ENCODE results near the gene LRP1.
A peak's percentile ranks its signal among the peaks of the same experiment; 100 is the strongest.

The LRP1 gene

GRCh38 chr12:57182918-57183575, 54.8 kb downstream of the LRP1 start:
- Histone ChIP-seq H2AFZ (no peak overlapping the region), H3K9me3 (ENCODE audit: control insufficient read depth, low read length) (no peaks in the 10 kb centered on the region), H3K79me2 (no peaks in the 10 kb centered on the region), H3K4me3 (ENCODE audit: low read depth, low read length) (no peak overlapping the region), H3K4me1 (no peaks in the 10 kb centered on the region), H3K4me2 (ENCODE audit: low read length) (no peak overlapping the region), H3K27ac (no peak overlapping the region), H3K27me3 (ENCODE audit: control insufficient read depth, insufficient read depth, low read length) (no peaks in the 10 kb centered on the region), H3K36me3 (ENCODE audit: control insufficient read depth, insufficient read depth, low read length) (no peaks in the 10 kb centered on the region), H3K9ac (no peak overlapping the region)
- TF ChIP-seq CTCF (IDR thresholded peaks at IDR 0.05), result peak; percentile 90

GRCh38 chr12:57183939-57184725, 55.8 kb downstream of the LRP1 start:
- no peaks in the 10 kb centered on the region for H3K36me3 ChIP-seq (ENCODE audit: control insufficient read depth, insufficient read depth, low read length)
- no peak overlapping the region for H3K4me2 ChIP-seq (ENCODE audit: low read length)
- H2AFZ ChIP-seq, result no peak overlapping the region
- H3K79me2 ChIP-seq, result no peaks in the 10 kb centered on the region
- H3K27ac ChIP-seq, result no peak overlapping the region
- no peak overlapping the region for H3K9ac ChIP-seq
- no peak for TF ChIP-seq CTCF (IDR thresholded peaks at IDR 0.05)
- no peaks in the 10 kb centered on the region for H3K27me3 ChIP-seq (ENCODE audit: control insufficient read depth, insufficient read depth, low read length)
- H3K4me3 ChIP-seq (ENCODE audit: low read depth, low read length), result no peak overlapping the region
- no peaks in the 10 kb centered on the region for H3K9me3 ChIP-seq (ENCODE audit: control insufficient read depth, low read length)
- no peaks in the 10 kb centered on the region for H3K4me1 ChIP-seq

GRCh38 chr12:57185403-57185802, 57.1 kb downstream of the LRP1 start:
- no peak overlapping the region for H3K9ac ChIP-seq
- no peaks in the 10 kb centered on the region for H3K27me3 ChIP-seq (ENCODE audit: control insufficient read depth, insufficient read depth, low read length)
- no peaks in the 10 kb centered on the region for H3K4me1 ChIP-seq
- H3K9me3 ChIP-seq (ENCODE audit: control insufficient read depth, low read length), result no peaks in the 10 kb centered on the region
- H3K4me2 ChIP-seq (ENCODE audit: low read length), result no peak overlapping the region
- H2AFZ ChIP-seq, result no peak overlapping the region
- no peaks in the 10 kb centered on the region for H3K36me3 ChIP-seq (ENCODE audit: control insufficient read depth, insufficient read depth, low read length)
- no peaks in the 10 kb centered on the region for H3K79me2 ChIP-seq
- H3K27ac ChIP-seq, result no peak overlapping the region
- no peak overlapping the region for H3K4me3 ChIP-seq (ENCODE audit: low read depth, low read length)
- no peak for TF ChIP-seq CTCF (IDR thresholded peaks at IDR 0.05)

- no peak overlapping the region for H3K9ac ChIP-seq
Measured at GRCh38 chr12:57185906-57186508, 57.7 kb downstream of the LRP1 start.

More at GRCh38 chr12:57185906-57186508, 57.7 kb downstream of the LRP1 start:
- Histone ChIP-seq H3K36me3 (ENCODE audit: control insufficient read depth, insufficient read depth, low read length) (no peaks in the 10 kb centered on the region), H3K4me1 (no peaks in the 10 kb centered on the region), H3K27me3 (ENCODE audit: control insufficient read depth, insufficient read depth, low read length) (no peaks in the 10 kb centered on the region), H3K27ac (no peak overlapping the region), H3K4me3 (ENCODE audit: low read depth, low read length) (no peak overlapping the region), H3K79me2 (no peaks in the 10 kb centered on the region), H2AFZ (no peak overlapping the region), H3K9me3 (ENCODE audit: control insufficient read depth, low read length) (no peaks in the 10 kb centered on the region), H3K4me2 (ENCODE audit: low read length) (no peak overlapping the region)
- no peak for TF ChIP-seq CTCF (IDR thresholded peaks at IDR 0.05)

Data from parathyroid adenoma (tissue), 2 donors.